GM21529 (cell line): Measurements from ENCODE around the gene PANK4.

Source experiments
- ATAC-seq: cut with Tn5 transposase; IDR thresholded peaks from one replicate; pipeline ENCODE4 v1.9.1; 2021; ENCODE audit not compliant: unreplicated experiment

Gene PANK4

GRCh38 chr1:2546515-2547209, 20.3 kb upstream of the PANK4 start:
- ATAC-seq = peak; percentile 37

- peak; percentile 30 for ATAC-seq
Observed at GRCh38 chr1:2545754-2546514, 19.5 kb upstream of the PANK4 start.

GRCh38 chr1:2544875-2545640, 18.7 kb upstream of the PANK4 start:
- ATAC-seq = no peak

GRCh38 chr1:2544093-2544874, 17.9 kb upstream of the PANK4 start:
- ATAC-seq = no peak

- ATAC-seq = no peak
Observed at GRCh38 chr1:2543543-2544092, 17.2 kb upstream of the PANK4 start.

GRCh38 chr1:2542246-2542915, 16.0 kb upstream of the PANK4 start:
- no peak for ATAC-seq

- ATAC-seq = no peak
Observed at GRCh38 chr1:2541619-2542245, 15.3 kb upstream of the PANK4 start.

GRCh38 chr1:2540816-2541492, 14.6 kb upstream of the PANK4 start:
- ATAC-seq = no peak

GRCh38 chr1:2539312-2539907, 13.0 kb upstream of the PANK4 start:
- no peak for ATAC-seq

- no peak for ATAC-seq
Observed at GRCh38 chr1:2538872-2539271, 12.5 kb upstream of the PANK4 start.

- ATAC-seq = no peak
Observed at GRCh38 chr1:2538376-2538775, 12.0 kb upstream of the PANK4 start.

GRCh38 chr1:2537784-2538115, 11.4 kb upstream of the PANK4 start:
- no peak for ATAC-seq

- ATAC-seq = no peak
Observed at GRCh38 chr1:2535981-2536380, 9.6 kb upstream of the PANK4 start.

GRCh38 chr1:2535455-2535854, 9.1 kb upstream of the PANK4 start:
- ATAC-seq = no peak

- ATAC-seq = no peak
Observed at GRCh38 chr1:2534687-2535441, 8.5 kb upstream of the PANK4 start.

GRCh38 chr1:2534315-2534686, 7.9 kb upstream of the PANK4 start:
- no peak for ATAC-seq

GRCh38 chr1:2533365-2533764, 7.0 kb upstream of the PANK4 start:
- ATAC-seq = no peak

- no peak for ATAC-seq
Observed at GRCh38 chr1:2532485-2533160, 6.2 kb upstream of the PANK4 start.
